GM18519 (cell line): Measurements from ENCODE around the gene PDE2A.

Experiments used
- ATAC-seq: cut with Tn5 transposase; IDR thresholded peaks from one replicate; pipeline ENCODE4 v1.9.1; 2021; ENCODE audit warnings: mild to moderate bottlenecking, moderate library complexity; ENCODE audit not compliant: unreplicated experiment, low FRiP score

The PDE2A gene

DNA sequence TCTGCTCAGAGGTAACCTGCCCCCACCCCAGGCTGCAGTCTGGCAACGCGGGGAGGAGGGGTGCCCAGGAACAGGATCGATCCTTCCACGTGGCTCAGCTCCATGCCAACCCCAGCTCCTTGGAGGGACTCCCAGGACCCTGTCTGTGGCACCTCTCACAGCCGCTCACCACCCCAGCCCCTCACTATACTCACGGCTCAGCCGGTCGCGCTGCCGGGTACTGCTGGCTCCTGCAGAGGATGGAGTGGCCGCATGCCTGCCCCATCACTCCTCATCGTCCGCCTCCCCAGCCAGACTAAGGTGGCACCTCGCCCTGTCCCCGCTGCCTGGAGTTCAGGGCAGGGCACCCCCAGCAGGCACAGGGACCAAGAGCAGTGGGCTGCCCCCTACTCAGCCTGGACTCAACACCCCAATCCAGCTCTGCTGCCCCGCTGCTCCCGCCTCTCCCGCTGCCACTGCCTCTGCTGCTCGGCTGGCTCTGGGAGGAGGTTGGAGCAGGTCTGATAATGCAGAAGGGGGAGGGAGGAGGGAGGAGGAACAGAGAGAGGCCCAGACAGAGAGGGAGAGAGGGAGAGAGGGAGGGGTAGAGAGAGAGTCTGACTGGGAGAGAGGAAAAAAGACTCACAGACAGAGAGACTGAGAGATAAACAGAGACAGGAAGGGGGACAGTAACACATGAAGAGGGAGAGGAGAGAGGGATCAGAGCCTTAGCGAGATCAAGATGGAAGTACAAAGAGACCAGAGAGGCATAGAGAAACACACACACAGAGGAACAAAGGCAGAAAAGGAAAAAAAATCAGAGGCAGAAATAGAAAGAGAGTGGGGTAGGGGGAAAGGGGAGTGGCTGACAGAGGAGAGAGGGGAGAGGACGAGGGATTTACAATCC, at the start of gene PDE2A:
Gene PDE2A (minus strand): TSS at position 480 of the 886 bp plus-strand sequence. CDS start 215 bp downstream, at position 265.
- ATAC-seq: no peak

DNA sequence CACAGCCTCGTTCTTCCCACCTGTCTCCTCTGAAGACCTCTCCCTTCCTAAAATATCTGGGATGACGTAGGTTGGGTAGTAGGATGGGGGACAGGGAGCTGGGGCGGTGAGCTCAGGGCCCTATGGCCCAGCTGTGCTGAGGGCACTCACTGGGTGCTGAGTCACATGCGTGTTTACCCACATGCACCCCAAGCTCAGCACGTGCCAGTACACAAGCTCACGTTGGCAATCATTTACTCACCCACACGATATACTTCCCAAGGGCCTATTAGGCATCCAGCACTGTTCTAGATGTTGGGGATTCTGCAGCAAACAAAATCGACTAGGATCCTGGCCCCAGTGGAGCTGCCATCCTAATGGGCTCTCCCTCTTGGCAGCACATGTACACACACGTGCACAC, 49.3 kb upstream of the PDE2A start:
- no peak for ATAC-seq

GRCh38 chr11:72722050-72722748, 48.0 kb upstream of the PDE2A start:
- ATAC-seq: peak; percentile 71

DNA sequence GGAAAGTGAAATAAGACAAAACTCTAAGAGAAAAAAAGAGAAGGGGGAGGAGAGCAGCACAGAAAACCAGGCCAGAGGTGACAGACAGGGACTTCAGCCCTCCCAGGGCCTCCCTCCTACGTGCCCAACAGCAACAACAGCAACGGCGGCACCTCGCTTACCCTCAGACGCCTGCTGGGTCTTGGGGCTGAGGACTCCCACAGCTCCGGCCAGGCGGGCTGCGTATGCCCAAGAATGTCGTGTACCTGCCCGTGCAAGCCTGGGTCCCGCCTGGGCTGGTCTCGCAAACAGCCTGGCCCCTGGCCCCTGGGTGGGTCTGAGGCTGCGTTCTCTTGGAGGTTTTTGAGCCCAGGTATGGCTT, 47.4 kb upstream of the PDE2A start:
- no peak for ATAC-seq

DNA sequence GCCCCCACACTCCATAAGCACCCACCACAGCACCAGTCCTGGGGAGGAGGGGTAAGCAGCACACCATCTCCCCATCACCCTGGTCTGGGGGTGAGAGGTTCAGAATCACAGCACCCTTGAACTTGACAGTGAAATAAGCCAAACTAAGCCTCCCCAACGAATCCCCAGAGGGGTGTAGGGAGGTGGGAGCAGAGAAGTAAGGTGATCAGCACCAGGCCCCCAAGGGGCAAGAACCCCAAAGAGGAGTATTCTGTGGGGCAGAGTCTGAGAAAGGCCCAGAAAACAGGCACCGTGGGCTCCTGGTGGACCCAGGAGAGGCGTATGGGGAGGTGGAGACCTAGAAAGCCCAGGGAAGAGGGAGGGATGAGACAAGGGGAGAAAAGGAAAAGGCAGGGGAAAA, 47.1 kb upstream of the PDE2A start:
- ATAC-seq: no peak

DNA sequence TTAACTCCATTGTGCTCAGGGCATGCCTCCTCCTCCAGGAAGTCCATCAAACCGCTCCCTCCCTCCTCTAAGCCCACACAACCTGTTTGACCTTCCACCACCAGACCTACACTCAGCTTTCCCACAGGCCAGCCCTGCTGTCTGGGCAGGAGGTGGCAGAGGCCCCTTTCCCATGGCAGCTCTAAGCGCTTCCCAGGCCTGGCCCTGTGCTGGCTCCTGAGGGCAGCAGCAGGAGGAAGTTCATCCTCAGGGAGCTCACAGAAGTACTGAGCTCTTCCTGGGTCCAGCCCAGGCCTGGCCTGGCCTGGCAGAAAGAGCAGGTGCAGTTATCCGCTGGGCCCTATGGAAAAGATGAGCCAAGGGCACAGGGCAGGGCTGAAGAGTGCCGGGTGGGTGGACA, 46.6 kb upstream of the PDE2A start:
- no peak for ATAC-seq

DNA sequence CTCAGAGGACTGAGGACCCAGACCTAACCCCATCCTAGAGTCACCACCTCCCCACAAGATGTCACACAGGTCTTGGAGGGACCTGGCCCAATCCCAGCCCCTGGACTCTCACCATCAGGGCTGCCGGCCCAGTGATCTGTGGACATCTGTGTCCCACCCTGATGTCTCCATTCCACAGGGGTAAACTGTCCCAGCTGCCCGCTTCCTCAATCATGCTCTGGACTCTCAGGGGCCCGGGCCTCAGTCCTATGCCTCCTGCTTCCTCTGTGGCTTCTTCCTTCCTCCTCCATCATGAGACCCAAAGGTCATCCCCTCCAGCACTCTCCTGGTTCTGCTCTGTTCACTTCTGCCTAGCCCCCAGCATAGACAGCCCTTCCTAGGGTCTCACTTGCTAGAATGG, 45.8 kb upstream of the PDE2A start:
- ATAC-seq: no peak

GRCh38 chr11:72719551-72719950, 45.3 kb upstream of the PDE2A start:
- no peak for ATAC-seq

- ATAC-seq: no peak
These were observed 44.9 kb upstream of the PDE2A start for GRCh38 chr11:72719144-72719543.

DNA sequence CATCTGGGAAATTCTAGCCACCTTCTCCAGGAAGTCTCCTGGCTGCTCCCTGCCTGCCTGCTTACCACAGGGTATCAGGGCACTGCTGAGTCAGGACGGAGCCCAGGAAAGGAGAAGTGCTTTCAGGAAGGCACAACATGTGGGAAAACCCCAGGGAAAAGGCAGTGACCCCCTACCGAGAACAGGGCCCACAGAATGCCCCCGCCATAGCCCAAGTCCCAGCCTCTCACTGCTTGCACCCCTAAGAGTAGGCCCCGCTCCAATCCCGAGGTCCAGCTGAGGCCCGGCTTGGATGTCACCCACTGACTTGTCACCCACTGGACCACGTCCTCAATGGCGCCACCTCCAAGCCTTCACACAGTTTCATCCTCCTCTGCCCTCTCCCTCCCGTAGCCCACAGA, 43.9 kb upstream of the PDE2A start:
- no peak for ATAC-seq

DNA sequence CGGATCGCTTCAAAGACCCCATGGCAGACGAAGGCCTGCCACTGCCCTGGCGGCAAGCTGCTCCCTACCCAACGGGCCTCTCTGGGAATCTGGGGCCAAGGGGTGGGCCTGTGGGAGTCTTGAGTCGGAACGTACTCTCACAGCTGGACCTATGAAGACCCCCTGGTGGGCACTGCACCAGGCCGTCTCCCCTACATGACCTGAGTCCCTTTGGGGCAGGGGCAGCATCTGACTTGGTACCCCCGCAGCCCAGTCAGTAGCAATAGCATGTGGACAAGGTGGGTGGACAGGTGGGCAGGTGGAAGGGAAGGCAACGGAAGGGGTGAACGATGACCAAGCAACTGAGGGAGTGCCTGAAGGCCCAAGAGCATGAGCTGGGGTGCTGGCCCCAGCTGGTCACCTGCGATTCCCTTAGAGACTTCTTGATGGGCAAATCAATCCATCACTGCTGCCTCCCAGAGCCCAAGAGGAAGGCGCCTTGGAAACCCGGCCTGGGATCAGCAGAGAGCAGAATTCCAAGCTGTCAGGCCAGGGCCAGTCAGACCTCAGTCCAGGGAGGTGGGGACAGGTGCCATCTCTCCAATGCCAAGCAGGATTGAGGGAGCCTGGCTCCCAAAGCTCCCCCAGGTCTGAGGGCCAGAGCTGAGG, 42.7 kb upstream of the PDE2A start:
- ATAC-seq: no peak

DNA sequence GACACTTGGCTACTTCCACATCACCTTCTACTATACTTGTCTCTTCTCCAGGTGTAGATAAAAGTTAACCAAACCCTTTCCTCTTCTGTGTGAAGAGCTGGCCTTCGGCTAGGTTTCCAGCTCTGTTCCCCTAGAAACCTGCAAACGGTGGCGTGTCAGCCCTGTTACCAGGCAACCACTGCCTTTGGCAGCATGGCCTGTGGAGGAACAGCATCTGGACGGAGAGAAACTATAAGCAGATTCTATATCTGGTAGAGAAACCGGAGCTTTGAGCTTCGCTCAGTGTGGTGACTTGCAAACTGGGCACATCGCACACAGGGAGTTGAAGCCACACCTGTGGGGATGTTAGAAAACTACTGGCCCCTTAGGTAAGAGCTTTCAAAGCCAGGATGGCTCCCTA, 42.1 kb upstream of the PDE2A start:
- ATAC-seq: no peak

- ATAC-seq: no peak
These were observed 38.6 kb upstream of the PDE2A start for GRCh38 chr11:72712841-72713240.

DNA sequence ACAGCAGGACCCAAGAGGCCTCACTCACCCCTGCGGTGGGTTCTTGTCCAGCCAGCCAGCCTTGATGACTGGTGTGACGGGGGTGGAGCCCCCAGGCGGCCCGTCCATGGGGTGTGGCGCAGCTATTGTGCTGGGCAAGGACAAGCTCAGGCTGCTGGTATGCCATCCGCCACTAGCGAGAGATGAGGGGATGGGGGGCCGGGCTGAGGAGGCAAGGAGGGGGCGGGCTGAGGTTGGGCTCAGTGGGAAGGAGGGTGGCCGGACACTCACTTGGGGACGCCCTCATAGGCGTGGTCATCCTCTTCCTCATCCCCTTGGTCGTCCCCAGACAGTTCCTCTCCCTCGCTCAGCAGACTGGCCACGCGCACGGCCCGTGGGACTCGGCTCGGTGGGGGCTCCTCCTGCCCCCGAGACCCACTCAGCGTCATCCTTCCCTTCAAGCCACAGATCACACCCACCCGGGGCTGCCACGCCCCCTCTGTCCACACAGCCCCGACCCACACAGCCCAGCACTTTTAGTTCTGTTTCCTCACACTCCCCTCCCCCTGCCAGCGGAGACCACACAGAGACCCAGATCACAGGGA, 38.0 kb upstream of the PDE2A start:
- no peak for ATAC-seq

- no peak for ATAC-seq
These were observed 36.9 kb upstream of the PDE2A start for GRCh38 chr11:72711141-72711540.

DNA sequence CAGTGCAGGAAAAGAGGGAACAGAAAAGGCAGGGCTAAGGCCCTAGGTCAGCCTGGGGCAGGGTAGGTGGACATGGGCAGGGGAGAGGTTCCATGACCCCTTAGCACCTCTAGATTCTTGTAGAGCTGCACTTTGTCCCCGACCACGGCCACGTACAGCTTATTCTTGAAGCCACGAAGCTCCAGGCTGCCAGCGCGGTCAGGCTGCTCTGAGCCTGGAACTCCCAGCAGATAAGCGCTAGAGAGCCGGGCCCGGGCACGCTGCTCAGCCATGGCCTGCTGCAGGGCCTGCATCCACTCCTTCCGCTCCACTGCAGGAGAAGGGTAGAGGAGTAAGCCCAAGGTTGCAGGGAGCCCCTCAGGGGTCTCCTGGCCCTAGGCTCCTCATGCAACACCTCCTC, 36.1 kb upstream of the PDE2A start:
- no peak for ATAC-seq

DNA sequence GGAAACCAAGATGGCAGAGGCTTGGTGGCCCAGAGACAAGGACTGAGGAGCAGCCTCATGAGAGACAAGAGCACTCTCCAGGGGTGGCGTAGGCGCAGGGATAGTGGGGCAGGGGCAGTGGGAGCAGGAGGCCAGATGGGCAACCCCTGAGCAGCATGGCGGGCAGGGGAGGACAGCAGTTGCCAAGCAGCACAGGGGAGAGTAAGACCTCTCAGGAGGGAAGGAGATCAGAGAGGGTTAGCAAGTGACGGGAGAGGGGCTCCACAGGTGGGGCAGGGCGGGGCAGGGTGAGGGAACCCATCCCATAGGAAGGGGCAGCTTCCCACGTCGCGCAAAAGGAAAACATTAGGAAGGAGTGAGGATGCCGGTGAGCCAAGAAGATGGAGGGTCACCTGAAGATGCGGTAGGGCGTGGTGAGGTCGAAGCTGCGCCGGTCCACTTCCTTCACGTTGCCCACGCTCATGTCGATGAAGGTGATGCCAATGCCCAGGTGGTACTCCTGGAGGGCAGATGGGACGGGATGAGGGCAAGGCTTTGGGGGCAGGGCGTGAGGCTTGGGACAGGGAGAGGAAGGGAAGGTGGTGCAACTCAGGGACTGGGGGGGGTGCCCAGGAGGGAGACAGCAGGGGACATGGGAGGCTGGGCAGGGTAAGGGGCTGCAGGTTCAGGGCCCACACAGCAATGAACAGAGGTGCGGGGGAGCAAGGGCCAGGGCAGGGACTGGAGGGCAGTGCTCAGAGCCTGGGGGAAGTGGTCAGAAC, 35.4 kb upstream of the PDE2A start:
- no peak for ATAC-seq

GRCh38 chr11:72707032-72707431, 32.8 kb upstream of the PDE2A start:
- ATAC-seq: no peak

DNA sequence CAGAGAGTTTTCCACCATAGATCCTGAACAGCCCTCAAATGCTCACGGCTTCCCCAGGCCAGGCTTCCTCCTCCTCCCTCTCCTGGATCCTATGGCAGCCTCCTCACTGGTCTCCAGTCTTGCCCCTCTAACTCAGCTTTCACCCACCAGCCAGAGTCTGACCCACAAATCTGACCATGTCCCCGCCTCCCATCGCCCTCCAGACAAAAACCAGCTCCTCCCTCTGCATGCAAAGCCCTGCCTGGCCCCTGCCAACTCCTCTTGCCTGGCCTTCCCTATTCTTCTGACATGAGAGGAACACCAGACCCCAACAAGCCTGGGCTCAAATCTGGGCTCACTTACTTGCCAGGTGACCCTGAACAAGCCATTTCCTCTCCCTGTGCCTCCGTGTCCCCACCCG, 32.4 kb upstream of the PDE2A start:
- ATAC-seq: no peak
